Spleen (tissue), 7 donors: ENCODE data around the gene FGD4.

Experiments used
- CTCF ChIP-seq, 11 experiments: fragments of 200-600 bp in 7 of 11; fragments of 450-650 bp in 4 of 11; sonication (generic) in 4 of 11; IDR thresholded peaks in 8 of 11; conservative IDR thresholded peaks in 3 of 11; 1 replicate in 7 of 11; 2 replicates in 4 of 11; pipeline versions ENCODE4 v1.4.0 to v1.8.0; 2016 to 2021; ENCODE audit warnings: antibody characterized with exemption in 11 of 11, inconsistent platforms in 4 of 11, mild to moderate bottlenecking in 1 of 11
- POLR2A ChIP-seq, 3 donors: fragments of 450-650 bp; IDR thresholded peaks; one replicate each; pipeline ENCODE4 v1.5.1; 2017; ENCODE audit warnings: antibody characterized with exemption in 3 of 3, mild to moderate bottlenecking in 1 of 3
- POLR2AphosphoS5 ChIP-seq, 3 donors: sonication (generic); formaldehyde crosslinking; IDR thresholded peaks; one replicate each; pipeline ENCODE4 v1.5.1; 2017; ENCODE audit warnings: antibody characterized with exemption in 3 of 3
- donor health status: DM: no; HTN: no; CAD: no; lungs with moderate emphysema.
- donor health status: DM: no; HTN: no; CAD: no.
- donor health status: DM: no; HTN: no; CAD: no.

- TF ChIP-seq POLR2A (IDR thresholded peaks at IDR 0.05) (no peak), CTCF (IDR thresholded peaks at IDR 0.05 in 8 of 11, conservative IDR thresholded peaks at IDR 0.05 in 3 of 11) (no peak), POLR2AphosphoS5 (IDR thresholded peaks at IDR 0.05) (no peak)
Measured at GRCh38 chr12:32418903-32419519, 19.7 kb downstream of the FGD4 start.
